Activated CD4-positive, alpha-beta T cell treated with anti-CD3 and anti-CD28 coated beads, Interleukin-2, amount 50 U/mL, for 48 hours (primary cell): Measurements from ENCODE around the gene FAM89B.

Experiments used
- DNase-seq, 2 experiments: peaks; one replicate each; pipeline ENCODE4 v3.0.0-alpha.2; 2020

FAM89B gene

DNA sequence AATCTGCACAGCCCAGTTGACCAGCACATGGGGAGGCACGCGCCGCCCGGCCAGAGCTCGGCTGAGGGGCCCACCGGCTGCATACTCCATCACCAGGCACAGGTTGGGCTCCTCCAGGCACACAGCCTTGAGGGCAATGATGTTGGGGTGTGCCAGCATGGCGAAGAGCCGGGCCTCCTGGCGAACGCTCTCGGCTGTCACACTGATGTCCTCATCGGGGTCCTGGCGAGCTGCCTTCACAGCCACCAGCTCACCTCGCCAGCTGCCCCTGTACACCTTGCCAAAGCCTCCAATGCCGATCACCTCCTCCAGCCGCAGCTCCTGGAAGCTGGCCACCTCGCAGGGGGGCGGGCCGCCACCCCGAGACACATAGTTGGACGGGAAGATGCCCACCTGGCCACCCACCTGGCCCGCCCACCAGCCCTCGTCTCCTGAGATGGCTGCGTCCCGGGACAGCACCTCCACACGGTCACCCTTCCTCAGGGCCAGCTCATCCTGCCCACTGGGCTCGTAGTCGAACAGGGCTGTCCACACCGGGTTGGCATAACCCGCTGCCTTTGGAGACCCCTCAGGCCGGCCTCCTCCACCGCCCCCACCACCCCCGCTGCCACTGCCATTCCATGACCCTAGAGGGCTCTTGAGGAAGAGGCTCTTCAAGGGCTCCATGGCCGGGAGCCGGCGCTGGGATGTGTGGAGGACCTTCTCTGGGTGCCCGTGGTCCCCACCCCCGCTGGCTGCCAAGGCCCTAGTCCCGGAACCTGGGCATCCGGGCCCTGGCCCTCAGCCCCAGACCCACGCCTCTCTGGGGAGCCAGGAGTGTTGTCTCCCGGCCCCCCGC lies 41.0 kb downstream of the FAM89B start:
- DNase-seq: peak in 1 of 2 experiments; percentile 18

DNA sequence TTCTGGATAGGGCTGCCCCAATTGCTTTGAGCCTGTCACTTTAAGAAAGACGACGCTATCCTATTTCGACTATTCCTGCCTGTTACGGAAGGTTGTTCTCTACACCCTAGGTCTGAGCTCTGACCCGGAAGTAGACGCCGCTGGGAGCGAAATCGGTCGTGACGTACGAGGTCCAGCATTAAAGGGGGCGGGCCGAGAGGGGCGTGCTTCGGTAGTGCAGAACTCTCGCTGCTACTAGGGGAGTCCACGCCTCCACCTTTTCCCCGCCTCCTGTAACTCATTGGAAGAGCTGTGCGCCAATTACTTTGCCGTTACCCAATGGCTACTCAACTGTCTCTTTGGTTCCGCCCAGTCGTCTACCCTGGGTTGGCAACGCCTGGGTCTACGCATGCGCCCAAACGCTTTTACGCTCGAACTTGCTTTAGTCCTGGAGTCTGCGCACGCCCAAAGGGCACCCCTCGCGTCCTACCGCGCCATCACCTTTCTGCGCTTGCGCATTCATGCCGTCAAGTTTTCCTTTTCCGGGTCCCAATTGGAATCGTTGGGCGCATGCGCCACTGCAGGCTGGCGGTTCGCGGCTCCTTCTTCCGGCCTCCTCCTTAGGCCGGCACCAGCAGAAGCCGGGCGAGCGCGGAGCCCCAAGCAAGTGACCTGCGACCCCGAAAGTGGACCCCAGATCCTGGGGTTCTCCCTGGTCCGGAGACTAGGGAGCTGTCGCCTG lies 43.1 kb downstream of the FAM89B start, which contains the start of gene PCNX3:
Gene PCNX3 (plus strand): TSS at position 548 of the 721 bp plus-strand sequence. CDS start 536 bp downstream, outside the sequence.
- peak; percentile 100 for DNase-seq

DNA sequence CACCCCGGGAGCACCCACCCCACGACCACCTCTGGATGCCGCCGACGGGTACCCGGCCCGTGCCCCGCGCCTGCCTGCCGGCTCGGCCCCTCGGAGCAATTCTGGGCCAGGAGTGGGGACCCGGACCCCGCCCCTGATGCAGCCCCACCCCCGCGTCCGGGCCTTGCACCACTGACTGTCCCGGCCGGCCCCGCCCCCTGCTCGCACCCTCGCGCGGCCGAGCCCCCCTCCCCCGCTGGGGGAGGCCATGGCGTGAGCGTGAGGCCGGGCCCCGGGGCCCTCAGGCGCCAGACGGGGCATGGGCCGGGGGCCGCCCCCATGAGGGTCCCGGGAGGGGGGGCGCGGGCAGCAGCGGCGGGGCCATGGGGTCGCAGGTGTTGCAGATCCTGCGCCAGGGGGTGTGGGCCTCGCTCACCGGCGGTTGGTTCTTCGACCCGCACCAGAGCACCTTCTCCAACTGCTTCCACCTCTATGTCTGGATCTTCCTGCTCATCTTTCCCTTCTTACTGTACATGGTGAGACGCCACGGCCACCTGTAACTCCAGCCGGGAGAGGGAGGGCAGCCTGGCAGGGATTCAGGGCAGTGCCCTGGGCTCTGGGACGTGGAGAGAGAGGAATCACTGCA lies 43.7 kb downstream of the FAM89B start:
- peak; percentile 54 to 62 for DNase-seq

DNA sequence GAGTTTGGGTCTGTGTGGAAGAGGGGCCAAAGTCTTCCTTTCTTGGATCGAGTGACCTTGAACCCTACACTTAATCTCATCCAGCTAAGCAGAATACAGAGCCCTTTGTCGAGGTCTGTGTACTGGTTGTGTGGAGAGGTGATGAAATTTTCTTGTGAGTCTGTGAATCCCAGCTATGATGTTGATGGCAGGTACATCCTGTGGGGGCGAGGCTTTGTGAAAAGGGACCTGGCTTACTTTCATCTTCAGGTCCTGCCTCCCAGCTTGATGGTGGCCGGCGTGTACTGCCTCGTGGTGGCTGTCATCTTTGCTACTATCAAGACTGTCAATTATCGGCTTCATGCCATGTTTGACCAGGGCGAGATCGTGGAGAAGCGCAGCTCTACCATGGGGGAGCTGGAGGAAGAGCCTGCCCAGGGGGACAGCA lies 44.2 kb downstream of the FAM89B start:
- peak in 1 of 2 experiments; percentile 30 for DNase-seq

DNA sequence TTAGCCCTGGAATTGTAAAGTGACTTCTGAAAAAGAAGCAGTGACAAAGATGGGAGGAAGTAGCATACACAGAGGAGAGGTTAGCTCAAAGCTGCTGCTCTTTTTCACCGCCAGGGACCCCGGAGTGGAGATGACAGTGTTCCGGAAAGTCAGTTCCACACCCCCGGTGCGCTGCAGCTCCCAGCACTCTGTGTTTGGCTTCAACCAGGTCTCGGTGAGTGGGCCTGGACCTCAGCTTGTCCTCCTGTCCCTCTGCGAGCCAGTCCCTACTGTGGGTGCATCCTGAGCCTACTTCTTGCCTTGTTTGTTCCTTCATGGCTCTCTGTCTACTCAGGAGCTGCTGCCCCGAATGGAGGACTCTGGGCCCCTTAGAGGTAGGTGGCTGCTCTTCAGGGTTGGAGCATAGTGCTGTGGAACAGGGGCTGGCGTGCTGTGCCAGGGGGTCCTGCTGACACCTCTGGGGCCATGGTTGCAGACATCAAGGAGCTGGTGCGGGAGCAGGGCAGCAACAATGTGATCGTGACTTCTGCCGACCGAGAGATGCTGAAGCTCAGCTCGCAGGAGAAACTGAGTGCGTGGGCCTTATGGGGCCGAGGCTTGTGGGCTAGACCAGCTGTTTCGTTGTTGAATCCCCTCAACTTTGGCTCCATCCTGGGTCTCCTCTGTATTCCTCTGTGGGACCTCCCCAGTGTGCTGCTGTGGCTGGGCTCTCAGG lies 45.0 kb downstream of the FAM89B start:
- no peak for DNase-seq

DNA sequence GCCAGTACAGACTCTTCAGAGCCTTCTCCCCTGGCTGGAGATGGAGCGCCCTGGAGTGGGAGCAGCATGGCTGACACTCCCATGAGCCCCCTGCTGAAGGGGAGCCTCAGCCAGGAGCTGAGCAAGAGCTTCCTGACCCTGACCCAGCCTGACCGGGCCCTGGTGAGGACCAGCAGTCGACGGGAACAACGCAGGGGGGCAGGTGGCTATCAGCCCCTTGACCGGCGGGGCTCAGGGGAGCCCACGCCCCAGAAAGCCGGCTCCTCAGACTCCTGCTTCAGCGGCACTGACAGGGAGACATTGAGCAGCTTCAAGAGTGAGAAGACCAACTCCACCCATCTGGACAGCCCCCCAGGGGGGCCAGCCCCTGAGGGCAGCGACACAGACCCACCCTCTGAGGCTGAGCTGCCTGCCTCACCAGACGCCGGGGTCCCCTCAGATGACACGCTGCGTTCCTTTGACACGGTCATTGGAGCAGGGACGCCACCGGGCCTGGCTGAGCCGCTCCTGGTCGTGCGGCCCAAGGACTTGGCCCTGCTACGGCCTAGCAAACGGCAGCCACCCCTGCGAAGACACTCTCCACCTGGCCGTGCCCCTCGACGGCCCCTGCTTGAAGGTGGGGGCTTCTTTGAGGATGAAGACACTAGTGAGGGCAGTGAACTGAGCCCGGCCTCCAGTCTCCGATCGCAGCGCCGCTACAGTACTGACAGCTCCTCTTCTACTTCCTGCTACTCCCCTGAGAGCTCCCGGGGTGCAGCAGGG lies 45.8 kb downstream of the FAM89B start:
- DNase-seq: no peak

DNA sequence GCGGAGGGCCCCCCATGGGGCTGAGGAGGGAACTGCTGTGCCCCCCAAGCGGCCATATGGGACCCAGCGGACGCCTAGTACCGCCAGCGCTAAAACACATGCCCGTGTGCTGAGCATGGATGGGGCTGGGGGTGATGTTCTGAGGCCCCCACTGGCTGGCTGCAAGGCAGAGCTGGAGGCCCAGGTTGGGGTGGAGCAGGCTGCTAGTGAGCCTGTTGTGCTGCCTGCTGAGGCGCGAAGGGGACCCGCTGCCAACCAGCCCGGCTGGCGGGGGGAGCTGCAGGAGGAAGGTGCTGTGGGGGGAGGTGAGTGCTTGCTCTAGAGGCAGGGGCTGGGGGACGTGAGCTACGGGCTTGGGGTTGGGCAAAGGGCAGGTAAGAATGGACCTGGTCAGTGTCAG lies 46.4 kb downstream of the FAM89B start:
- no peak for DNase-seq

DNA sequence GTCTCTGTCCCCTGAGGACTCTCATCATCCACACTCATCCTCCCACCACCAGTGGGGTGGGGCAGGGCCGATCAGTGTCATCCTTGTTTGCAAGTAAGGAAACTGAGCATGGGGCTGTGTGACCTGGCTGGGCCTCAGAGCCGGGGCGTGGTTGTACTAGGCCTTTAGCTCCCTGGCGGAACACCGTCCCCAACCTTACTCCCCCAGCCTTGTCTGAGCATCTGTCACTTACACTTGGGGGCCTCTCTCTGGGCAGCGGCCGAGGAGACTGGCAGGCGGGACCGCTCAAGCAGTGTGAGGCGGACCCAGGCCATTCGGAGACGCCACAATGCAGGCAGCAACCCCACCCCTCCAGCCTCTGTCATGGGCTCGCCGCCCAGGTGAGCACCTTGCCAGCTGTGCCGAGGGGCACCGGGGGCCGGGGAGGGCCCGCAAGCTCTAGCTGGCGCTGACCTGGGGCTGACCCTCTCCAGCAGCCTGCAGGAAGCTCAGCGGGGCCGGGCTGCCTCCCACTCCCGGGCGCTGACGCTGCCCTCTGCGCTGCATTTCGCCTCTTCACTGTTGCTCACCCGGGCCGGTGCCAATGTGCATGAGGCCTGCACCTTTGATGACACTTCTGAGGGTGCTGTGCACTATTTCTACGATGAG lies 47.1 kb downstream of the FAM89B start:
- DNase-seq: no peak

DNA sequence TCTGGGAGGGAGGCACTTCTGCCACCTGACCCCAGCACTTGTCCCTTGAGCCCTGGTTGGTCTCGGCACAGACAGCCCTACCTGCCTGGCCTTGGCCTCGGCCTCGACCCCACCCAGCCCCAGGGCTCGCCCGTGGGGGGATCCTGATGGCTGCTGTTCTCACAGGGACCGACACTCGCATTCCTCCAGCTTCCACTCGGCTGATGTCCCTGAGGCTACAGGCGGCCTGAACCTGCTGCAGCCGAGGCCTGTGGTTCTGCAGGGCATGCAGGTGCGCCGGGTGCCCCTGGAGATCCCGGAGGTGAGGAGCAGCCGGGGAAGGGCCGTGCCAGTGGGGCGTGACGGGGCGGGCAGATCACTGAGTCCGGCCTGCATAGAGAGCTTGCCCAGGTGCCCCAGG lies 48.3 kb downstream of the FAM89B start:
- DNase-seq: no peak

DNA sequence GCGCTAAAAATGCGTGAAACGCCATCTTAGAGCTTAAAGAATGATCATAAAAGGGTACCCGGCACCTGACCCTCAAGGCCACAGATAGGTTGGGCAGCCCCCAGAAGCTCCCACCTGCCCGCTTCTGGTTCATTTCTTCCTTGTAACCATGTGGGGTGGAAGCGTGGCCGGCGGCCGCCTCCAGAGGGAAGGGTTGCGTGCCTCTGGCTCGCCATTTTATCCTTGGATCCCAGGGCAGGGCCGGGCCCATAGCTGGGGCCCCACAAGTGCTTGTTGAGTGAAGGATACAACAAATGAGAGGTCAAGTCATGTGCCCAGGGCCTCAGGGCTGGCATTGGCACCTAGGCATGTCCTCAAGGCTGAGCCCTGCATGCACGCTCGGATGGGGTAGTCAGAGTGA lies 49.1 kb downstream of the FAM89B start:
- no peak for DNase-seq

DNA sequence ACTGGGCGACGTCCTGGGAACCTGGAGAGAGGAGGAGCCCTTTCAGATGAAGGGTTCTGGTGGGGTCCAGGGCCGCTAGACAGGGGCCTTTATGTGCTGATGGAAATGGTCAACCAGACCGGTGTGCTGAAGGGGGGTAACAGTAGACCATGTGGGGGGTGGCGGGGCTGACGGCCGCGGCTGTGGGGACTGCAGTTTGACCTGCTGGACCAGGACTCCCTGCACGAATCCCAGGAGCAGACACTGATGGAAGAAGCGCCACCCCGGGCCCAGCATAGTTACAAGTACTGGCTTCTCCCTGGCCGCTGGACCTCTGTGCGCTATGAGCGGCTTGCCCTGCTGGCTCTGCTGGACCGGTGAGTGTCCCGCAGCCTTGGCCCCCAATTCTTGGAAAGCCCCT lies 49.7 kb downstream of the FAM89B start:
- no peak for DNase-seq

DNA sequence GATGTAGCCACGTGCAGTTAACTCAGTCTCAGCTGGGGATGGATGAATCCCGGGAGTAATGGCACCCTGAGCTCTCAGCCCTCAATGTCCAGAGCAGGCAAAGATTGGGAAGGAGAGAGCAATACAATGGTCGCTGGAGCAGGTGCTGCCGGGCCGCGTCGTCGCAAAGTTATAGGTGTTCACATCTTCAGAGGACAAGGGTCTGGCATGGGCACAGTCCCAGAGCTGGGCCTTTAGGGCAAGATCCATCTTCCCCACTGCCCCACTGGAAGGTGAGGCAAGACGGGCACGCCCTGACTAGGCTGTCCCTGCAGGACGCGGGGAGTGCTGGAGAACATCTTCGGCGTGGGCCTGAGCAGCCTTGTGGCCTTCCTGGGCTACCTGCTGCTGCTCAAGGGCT lies 50.8 kb downstream of the FAM89B start:
- no peak for DNase-seq
